ENCODE measurements around the gene PLTP. TPM values are rescaled to one million over a fixed set of nuclear protein-coding genes. Genes with fewer than 3 reads are reported as not detected.

Gene PLTP
- total RNA-seq, 1 experiment from 2014 or later, result 61.5 TPM

- Histone ChIP-seq H3K27ac (ENCODE audit: low read length) (no peak overlapping the region), H3F3A (ENCODE audit: low read length, unreplicated experiment) (no peaks in the 10 kb centered on the region), H3K4me1 (ENCODE audit: insufficient read depth, low read length) (peaks cover 17% of the 10 kb centered on the region), H4K20me1 (ENCODE audit: low read length) (no peaks in the 10 kb centered on the region), H3K36me3 (ENCODE audit: low read depth, low read length) (0 out of 2 replicates have a peak, but pooled peaks cover 8% of the 10 kb centered on the region), H3K79me2 (ENCODE audit: low read length) (peaks cover 20% of the 10 kb centered on the region), H3K9me3 (ENCODE audit: low read length) (no peaks in the 10 kb centered on the region), H2AFZ (ENCODE audit: low read length) (no peak overlapping the region), H3K9ac (ENCODE audit: low read length) (no peak overlapping the region), H3K9me2 (replicated peaks; ENCODE audit: low read length) (no peaks in the 10 kb centered on the region), H3K4me3 (ENCODE audit: low read length) (no peak overlapping the region), H3K4me2 (ENCODE audit: low read length) (no peak overlapping the region), H3K27me3 (ENCODE audit: low read length) (no peaks in the 10 kb centered on the region)
- BruUV-seq (replicated peaks), result no TSS peak
- ChIA-PET POLR2A (ENCODE audit: unreplicated experiment) (no interaction called here), CTCF (no interaction called here)
- intact Hi-C loops (cut with micrococcal nuclease), result no loop called here
- DNase-seq, result no peak
- ATAC-seq, result no peak
- TF ChIP-seq EZH2phosphoT487 (IDR thresholded peaks at IDR 0.05; ENCODE audit: borderline replicate concordance, low read length) (no peak), EZH2 (IDR thresholded peaks at IDR 0.05; ENCODE audit: low read length, unreplicated experiment) (no peak), CTCF (conservative IDR thresholded peaks at IDR 0.05; ENCODE audit: low read depth, low read length) (no peak)
These were observed 58.5 kb downstream of the PLTP start for GRCh38 chr20:45853484-45853883.

- CTCF ChIA-PET, result no interaction called here
- no peaks in the 10 kb centered on the region for H3K9me3 ChIP-seq (ENCODE audit: low read length)
- H3K4me2 ChIP-seq (ENCODE audit: low read length), result no peak overlapping the region
- no peaks in the 10 kb centered on the region for H3K27me3 ChIP-seq (ENCODE audit: low read length)
- ATAC-seq (no peak), DNase-seq (no peak)
- H3F3A ChIP-seq (ENCODE audit: low read length, unreplicated experiment), result no peaks in the 10 kb centered on the region
- peaks cover 9% of the 10 kb centered on the region for H3K4me1 ChIP-seq (ENCODE audit: insufficient read depth, low read length)
- no peaks in the 10 kb centered on the region for H3K9me2 ChIP-seq (replicated peaks; ENCODE audit: low read length)
- intact Hi-C loops (cut with micrococcal nuclease), result no loop called here
- TF ChIP-seq EZH2 (IDR thresholded peaks at IDR 0.05; ENCODE audit: low read length, unreplicated experiment), result no peak
- TF ChIP-seq EZH2phosphoT487 (IDR thresholded peaks at IDR 0.05; ENCODE audit: borderline replicate concordance, low read length), result no peak
- TF ChIP-seq CTCF (conservative IDR thresholded peaks at IDR 0.05; ENCODE audit: low read depth, low read length), result no peak
- H3K79me2 ChIP-seq (ENCODE audit: low read length), result peaks cover 20% of the 10 kb centered on the region
- H3K9ac ChIP-seq (ENCODE audit: low read length), result no peak overlapping the region
- POLR2A ChIA-PET (ENCODE audit: unreplicated experiment), result no interaction called here
- H3K36me3 ChIP-seq (ENCODE audit: low read depth, low read length), result 0 out of 2 replicates have a peak, but pooled peaks cover 8% of the 10 kb centered on the region
- no peaks in the 10 kb centered on the region for H4K20me1 ChIP-seq (ENCODE audit: low read length)
- no TSS peak for BruUV-seq (replicated peaks)
- H3K27ac ChIP-seq (ENCODE audit: low read length), result no peak overlapping the region
- no peak overlapping the region for H2AFZ ChIP-seq (ENCODE audit: low read length)
- no peak overlapping the region for H3K4me3 ChIP-seq (ENCODE audit: low read length)
These were observed 59.6 kb downstream of the PLTP start for GRCh38 chr20:45852326-45852725.

- no peaks in the 10 kb centered on the region for H3K9me2 ChIP-seq (replicated peaks; ENCODE audit: low read length)
- H3K4me1 ChIP-seq (ENCODE audit: insufficient read depth, low read length), result peaks cover 8% of the 10 kb centered on the region
- H3K27me3 ChIP-seq (ENCODE audit: low read length), result no peaks in the 10 kb centered on the region
- no peaks in the 10 kb centered on the region for H4K20me1 ChIP-seq (ENCODE audit: low read length)
- H3K9ac ChIP-seq (ENCODE audit: low read length), result no peak overlapping the region
- ChIA-PET POLR2A (ENCODE audit: unreplicated experiment) (interaction anchor here (0.6 to 0.7 kb wide), 2 partner anchors 55 to 82 kb away, joined by 6 to 13 read pairs; no protein-coding TSS in a partner anchor), CTCF (interaction anchor here (0.7 kb wide), 1 partner anchor 52 kb away, joined by 7 read pairs; no protein-coding TSS in a partner anchor)
- H3K79me2 ChIP-seq (ENCODE audit: low read length), result peaks cover 15% of the 10 kb centered on the region
- ATAC-seq (no peak), DNase-seq (no peak)
- H3K4me3 ChIP-seq (ENCODE audit: low read length), result no peak overlapping the region
- intact Hi-C loops (cut with micrococcal nuclease), result no loop called here
- TF ChIP-seq CTCF (conservative IDR thresholded peaks at IDR 0.05; ENCODE audit: low read depth, low read length), result no peak
- no peak for TF ChIP-seq EZH2phosphoT487 (IDR thresholded peaks at IDR 0.05; ENCODE audit: borderline replicate concordance, low read length)
- TF ChIP-seq EZH2 (IDR thresholded peaks at IDR 0.05; ENCODE audit: low read length, unreplicated experiment), result no peak
- no peak overlapping the region for H2AFZ ChIP-seq (ENCODE audit: low read length)
- H3F3A ChIP-seq (ENCODE audit: low read length, unreplicated experiment), result no peaks in the 10 kb centered on the region
- H3K27ac ChIP-seq (ENCODE audit: low read length), result no peak overlapping the region
- BruUV-seq (replicated peaks), result no TSS peak
- no peak overlapping the region for H3K4me2 ChIP-seq (ENCODE audit: low read length)
- no peaks in the 10 kb centered on the region for H3K9me3 ChIP-seq (ENCODE audit: low read length)
- 0 out of 2 replicates have a peak, but pooled peaks cover 8% of the 10 kb centered on the region for H3K36me3 ChIP-seq (ENCODE audit: low read depth, low read length)
These were observed 60.5 kb downstream of the PLTP start for GRCh38 chr20:45851501-45851900.

Measured in PC-3 (cell line).